Stimulated activated naive CD4-positive, alpha-beta T cell treated with Interleukin-2 at 50 U/mL for 16 hours (primary cell): Measurements from ENCODE around the gene RLBP1.

Source experiments
- DNase-seq: peaks from one replicate; lab custom pipeline; 2025; lab: John Stamatoyannopoulos, UW

RLBP1 gene

DNA sequence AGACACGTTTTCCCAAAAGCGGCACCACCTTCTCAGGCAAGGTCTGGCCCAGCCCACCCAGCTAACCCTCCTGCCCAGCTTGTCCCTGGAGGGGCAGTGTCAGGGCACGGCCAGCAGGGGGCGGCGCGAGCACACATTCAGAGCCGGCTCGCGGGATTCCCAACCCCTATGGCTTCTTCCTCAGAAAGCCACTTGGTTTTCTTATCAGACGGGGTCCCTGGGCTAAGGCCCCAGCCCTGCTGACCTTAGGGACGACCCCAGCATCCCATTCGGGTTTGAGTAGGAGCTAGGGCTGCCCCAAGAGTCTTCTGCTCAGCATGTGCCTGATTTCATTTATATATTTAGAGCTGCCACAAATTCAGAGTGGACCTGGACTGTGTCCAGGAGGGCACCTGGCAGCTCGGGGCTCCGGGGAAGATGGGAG is 14.5 kb downstream of the RLBP1 start:
- DNase-seq, result peak; percentile 59

DNA sequence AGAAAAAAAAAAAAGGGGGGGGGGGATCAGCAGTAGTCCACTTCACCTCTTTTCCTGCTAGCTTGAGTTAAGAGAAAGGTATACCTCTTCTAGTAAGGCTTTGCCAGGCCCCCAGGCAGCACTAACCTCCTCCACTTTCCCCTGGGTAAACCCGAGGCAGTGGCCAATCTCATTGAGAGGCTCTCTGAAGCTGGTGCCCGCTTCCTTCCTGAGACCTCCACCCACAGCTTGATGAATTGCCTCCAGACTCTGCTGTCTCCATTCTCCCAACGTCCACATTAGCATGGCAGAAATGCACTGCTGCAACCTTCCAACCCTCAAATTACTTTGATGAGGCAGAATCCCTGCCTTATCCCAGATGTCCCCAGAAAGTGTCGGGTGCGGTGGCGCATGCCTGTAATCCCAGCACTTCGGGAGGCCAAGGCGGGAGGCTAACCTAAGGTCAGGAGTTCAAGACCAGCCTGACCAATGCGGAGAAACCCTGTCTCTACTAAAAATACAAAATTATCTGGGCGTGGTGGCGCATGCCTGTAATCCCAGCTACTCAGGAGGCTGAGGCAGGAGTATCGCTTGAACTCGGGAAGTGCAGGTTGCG is 15.3 kb downstream of the RLBP1 start:
- DNase-seq, result no peak

DNA sequence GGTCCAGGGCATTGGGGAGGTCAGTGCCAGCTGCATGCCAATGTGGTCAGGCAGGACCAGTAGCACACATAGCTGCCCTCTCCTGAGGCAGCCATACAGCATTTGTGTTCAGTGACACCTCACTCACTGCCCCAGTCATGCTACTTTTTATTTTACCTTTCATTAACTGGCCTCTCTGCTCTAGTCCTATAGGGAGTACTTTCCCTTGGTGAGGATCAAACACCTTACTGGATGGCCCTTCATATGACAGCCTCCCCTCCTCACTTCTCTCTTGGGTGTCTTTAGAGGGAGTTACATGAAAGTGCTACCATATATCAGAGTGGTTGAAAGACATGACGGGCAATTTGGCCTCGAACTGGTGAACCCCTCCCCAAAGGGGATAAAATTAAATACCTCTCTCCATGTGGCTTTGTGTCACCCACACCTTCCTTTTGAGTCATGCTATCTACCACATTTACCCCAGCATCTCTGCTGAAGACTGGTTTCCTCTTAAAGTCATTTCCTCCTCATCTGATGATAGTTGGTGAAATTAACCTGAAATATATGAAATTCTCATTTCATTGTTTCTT is 17.6 kb downstream of the RLBP1 start:
- peak; percentile 8 for DNase-seq

DNA sequence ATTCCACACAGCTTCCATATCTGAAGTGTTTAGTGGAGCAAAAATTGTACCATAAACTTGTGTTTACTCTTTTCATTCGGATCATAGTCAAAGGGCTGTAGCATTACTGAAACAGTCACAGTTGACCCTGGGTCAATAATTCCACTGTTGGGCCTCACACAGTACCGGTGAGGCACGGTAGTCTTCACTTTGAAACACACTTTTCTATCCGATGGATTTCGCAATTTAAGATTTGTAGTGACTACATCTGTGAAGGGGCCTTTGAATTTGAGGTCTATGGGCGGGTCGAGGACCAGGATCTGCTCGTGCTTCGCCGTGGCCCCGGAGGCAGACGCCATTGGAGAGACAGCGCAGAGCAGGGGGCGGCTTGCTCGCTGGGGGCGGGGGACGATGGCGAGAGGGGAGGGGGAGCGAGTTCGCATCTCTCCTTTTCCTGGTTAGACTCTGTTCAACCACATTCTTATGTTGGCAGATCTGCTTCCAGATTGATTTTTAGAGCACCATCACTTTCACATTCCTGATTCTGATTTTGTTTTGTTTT is 19.8 kb downstream of the RLBP1 start:
- no peak for DNase-seq

DNA sequence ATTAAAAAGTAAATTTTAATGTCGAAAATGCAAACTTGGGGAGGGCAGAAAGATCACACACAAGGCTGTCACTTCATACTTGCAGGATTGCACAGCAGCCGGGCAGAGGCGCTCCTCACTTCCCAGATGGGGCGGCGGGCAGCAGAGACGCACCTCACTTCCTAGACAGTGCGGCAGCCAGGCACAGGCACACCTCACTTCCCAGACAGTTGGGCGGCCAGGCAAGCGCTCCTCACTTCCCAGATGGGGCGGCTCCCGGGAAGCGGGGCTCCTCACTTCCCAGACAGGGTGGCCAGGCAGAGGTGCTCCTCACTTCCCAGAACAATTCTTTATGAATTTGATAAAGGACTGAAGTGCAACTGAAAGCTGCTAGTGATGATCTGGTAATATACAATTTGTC is 21.2 kb downstream of the RLBP1 start:
- no peak for DNase-seq

DNA sequence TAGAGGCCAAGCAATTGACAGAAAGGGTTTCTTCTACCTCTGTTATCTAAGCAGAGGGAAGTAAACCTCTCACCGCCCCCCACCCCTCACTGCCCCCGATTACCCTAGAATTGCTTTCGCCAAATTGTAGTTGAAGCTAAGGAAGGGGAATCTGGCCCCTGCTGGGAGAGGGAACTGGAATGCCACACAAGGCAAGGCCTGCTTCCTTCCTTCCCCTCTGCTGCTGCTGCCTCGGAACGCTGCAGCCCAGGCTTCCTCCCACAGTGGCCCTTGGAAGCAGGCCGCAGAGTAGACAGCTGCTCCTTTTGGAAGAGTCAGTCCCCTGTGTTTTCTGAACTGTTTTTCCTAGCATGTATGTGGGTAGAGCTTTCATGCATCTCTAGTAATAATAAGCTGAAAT is 21.6 kb downstream of the RLBP1 start:
- no peak for DNase-seq

DNA sequence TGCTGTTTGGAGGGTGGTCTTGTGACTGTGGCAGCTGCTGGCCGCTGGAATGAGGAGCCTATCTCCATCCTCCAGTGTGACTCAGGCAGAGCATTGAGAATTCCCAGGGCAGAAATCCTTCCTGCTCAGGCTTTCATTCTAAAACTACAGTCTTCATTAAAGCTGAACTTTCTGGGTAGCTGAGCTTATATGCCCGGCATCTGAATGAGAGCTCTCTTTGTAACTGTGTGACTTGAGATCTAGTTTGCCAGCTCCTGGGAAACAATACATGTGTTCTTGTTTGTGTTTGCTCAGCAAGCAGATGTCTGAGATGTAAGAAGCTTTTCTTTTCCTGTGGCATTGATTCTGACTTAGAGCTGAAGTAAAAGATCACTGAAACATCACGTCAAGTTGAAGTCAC is 22.4 kb downstream of the RLBP1 start:
- no peak for DNase-seq

DNA sequence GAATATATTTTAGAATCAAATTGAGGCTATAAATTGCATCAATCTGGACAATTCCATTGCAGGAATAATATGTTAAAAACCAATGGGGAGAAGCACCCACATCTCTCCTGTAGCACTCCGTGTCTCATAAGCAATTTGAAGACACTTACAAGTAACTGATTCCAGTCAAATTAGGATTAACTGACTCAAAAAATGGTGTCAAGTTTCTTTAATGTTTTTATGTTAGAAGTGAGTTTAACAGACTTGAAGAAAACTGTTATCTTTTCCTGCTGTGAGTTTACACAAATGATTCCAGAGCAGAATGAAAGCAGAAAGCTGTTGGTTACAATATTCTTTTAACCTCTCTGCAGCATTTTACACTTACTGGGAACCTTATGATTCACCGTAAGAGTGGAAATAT is 23.2 kb downstream of the RLBP1 start:
- no peak for DNase-seq

DNA sequence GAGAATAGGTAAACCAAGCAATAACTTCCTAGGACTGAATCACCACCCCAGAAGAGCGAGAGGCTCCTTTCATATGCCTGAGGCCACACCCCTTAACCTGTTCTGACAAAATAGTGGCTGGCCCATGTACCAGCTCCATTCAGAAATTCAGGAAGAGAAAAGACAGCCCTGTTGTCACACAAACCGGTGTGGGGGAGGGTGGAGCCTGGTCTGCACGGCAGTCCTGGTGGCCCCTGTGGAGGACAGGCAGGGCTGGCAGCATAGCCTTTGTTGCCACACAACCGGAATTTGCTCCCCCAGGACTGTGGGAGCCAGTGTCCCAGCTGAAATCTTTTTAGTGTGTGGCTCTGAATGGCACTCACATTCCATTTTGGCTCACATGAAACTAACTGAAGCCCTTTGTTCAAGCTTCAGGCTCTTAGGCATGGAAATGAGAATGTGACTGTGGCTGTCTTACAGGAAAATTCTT is 23.8 kb downstream of the RLBP1 start:
- DNase-seq, result no peak

DNA sequence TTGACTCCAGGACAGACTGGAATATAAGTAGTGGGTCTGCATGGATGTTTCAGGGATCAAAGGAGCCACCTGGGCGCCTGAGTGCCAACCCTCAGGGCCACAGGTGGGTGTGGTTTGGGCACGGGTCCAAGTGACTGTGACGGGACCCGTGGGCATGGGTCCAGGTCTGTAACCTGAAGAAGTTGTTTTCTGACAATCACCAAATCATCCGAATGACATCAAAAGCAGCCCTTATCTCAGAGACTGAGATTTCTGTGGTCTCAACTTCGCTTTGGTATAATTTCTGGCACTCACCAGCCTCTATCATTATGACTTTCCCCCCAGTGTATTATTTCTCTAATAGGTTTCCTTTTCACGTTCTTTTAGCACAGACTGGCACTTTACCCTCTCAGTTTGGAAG is 24.4 kb downstream of the RLBP1 start:
- no peak for DNase-seq

DNA sequence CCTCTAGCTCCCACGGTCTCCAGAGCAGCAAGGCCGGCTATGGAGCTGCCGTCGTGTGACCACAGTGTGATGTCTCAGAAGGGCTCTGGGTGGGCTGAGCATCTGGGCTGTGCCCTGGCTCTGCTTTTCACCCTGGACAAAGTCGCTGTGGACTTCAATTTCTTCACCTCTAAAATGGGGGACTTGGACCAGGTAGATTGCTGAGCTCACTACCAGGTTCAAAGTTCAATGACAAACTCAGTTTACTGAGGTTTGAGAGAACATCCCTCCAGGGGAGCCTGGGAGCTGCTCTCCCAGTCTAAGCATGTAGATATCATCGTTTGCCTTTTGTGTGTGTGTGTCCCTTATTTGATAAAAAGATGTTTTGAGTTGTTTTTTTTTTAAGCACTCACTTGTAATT is 25.1 kb downstream of the RLBP1 start:
- no peak for DNase-seq

DNA sequence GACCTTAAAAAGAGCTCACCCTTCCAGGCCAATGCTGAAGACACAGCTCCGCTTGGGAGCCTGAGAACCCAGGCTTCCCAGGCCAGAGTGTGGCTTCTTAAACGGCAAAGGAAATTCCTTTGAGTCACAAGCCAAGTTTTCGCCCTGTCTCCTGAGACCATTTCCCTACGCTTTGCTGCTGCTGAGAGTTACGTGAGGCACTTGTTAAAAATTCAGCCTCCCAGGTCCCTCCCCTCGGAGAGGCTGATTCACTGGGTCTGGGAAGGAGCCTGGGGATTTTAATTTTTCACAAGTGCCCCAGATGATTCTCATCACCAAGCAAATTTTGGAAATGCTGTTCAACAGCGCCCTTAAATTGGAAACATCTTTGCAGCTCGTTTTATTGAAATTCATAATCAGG is 25.5 kb downstream of the RLBP1 start:
- no peak for DNase-seq

DNA sequence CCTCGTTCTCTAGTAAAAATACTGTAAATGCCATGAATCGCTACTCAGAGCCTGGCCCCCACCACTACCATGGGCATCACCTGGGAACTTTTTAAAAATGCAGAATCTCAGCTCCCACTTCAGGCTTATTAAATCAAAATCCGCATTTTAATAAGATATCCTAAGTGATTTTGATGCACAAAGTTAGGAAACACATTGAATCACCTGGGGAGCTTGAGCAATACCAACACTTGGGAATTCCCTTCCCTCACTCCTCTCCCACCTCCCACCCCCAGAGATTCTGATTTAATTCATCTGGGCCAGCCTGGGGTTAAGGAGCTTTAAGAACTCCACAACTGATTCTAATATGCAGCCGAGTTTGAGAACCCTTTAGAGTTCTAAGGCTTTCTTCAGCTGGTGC is 26.8 kb downstream of the RLBP1 start:
- DNase-seq, result no peak

DNA sequence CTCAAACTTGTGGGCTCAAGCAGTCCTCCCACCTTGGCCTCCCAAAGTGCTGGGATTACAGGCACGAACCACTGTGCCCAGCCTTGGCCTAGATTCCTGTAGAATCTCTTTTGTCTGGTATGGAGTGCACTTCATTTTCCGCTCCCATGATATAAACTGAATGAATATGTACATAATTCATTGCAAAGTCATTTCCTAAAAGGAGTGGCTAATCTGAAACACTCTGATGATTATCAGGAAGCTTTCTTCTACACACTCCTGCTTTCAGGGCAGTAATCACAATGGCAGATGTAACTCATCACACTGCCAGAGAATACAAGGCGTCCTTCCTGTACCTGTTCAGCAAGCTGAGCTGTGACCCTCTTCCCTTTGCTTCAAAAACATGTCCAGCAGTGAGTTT is 28.6 kb downstream of the RLBP1 start:
- no peak for DNase-seq

DNA sequence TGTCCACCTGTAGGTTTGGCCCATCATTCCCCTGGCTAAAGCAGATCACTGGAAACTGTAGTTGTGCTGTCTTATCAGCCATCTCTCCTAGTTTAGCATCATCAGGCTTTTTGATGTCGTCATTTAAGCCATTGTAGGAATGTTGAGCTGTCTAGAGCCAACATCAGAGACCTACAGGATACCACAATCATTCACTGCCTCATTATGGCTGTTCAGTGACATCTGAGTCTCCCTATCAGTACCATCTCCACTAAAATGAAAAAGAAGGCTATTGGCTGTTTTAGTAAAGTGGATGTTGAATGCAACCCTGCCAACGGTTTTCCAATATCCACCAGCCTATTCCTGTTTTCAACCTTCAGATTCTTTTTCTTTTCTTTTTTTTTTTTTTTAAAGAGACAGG is 29.2 kb downstream of the RLBP1 start:
- DNase-seq, result no peak

DNA sequence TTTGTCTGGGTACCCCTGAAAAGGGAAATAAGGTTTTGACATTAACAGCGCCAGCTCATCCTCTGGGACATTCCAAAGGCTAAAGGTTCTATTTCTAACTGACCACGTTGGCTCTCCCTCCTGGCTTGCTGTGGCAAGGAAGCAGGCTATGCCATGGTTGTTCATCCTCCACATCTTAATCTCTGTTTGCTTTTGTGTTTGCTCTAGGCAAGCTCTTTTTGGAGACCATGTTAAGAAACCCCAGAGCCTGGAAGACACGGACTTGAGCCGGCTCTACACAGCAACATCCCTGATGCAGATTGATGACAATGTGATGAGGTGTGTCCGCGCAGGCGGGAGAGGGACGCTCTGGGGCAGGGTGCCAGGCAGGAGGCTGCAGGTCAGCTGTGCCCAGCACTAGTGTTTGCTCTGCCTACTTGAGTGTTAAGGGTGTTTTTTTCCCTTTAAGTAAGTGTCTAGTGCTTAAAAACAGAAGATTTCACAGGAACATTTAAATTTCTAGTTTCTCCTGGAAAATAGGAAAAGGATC is 33.3 kb downstream of the RLBP1 start:
- DNase-seq, result no peak

DNA sequence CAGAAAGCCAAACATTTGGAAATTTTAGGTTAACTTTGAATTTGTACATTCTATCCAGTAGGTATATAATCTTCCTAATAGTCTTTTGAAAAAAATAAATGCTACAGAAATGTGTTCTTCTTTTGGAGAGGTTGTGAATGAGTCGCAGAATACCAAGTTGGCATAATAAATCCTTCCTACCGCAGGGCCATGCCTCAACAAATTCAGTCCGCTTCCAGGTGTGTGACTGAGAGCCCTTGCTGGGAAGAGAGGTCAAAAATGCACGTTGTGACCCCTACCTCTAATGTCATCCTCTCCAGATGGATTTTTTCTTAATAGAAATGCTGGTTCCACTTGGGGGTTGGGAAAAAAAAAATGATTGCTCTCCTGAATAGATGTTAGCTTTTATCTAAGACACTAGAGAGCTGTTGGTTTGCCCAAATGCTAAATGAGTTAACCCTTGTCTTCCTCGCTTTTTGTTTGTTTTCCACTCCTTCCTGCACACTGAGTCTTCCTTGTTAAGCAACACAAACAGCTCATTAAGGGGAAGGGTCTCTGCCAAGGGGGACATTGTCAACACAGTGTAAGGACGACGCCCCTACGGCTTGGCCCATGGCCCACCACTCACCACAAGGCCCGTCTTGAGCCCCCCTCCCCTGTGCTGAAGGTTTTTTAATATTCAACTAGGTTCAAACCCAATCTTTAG is 33.9 kb downstream of the RLBP1 start:
- no peak for DNase-seq

DNA sequence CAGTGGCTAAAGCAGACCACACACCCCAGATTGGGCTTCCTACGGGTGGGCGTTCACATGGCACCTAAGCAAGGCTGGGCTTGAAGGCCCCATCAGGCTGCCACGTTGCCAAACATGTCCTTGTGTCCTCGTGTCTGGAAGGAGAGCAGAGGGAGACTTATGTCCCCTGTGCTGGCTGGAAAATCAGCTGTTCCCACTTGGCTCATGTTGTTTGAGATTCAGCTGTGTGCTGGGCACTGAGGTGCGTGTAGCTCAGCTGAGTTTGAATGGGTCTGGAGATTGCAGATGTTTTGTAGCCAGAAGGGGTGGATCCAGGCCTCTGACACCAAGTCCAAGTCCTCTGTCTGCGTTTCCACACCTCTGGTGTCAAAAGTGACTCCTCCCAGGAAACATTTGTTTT is 34.6 kb downstream of the RLBP1 start:
- DNase-seq, result no peak

DNA sequence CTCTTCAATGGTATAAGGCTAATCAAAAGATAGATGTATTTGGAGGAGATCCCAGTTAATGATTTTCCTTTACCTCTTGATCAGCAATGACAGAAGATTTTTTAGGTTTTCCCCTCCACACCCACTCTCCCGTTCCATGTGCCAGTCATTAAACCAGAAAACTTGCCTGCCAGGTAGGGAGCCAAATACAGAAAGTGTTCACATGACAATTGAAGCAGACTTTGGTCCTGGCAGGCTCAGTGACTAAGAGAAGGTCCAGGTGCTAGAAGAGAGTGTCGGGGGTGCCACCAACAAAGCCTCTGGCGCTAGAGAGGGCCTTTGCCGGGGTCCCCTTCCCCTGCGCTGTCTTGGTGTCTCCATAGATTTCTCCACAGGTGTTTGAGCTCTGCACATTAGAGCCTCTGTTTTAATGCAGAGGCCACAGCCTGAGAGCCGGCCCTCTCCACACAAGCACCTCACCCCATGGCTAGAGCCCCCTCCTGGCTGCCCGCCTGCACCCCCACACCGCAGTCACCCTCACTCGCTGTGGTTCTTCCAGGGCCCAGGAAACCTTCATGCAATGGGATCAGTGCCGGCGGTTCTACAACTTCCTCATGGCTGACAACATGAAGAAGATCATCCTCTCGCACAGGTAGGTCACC is 36.4 kb downstream of the RLBP1 start:
- DNase-seq, result no peak

DNA sequence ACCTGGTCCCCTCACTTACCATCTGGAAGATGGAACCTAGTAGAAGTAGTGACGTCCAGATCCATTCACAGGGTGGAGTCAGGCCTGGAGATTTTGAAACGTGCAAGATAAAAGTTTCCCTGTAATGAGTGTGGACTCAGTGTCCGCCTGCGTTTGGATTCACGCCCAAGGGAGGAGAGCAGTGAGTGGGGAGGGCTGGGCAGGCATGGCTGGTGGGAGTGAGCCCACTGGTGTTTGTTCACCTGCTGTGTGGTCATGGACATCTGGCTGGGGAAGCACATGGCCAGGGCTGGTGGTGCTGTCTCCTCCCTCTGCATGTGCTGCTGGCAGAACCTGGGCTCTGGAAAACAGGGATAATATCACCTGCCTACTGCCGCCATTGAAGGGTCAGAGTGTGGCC is 37.0 kb downstream of the RLBP1 start:
- no peak for DNase-seq

DNA sequence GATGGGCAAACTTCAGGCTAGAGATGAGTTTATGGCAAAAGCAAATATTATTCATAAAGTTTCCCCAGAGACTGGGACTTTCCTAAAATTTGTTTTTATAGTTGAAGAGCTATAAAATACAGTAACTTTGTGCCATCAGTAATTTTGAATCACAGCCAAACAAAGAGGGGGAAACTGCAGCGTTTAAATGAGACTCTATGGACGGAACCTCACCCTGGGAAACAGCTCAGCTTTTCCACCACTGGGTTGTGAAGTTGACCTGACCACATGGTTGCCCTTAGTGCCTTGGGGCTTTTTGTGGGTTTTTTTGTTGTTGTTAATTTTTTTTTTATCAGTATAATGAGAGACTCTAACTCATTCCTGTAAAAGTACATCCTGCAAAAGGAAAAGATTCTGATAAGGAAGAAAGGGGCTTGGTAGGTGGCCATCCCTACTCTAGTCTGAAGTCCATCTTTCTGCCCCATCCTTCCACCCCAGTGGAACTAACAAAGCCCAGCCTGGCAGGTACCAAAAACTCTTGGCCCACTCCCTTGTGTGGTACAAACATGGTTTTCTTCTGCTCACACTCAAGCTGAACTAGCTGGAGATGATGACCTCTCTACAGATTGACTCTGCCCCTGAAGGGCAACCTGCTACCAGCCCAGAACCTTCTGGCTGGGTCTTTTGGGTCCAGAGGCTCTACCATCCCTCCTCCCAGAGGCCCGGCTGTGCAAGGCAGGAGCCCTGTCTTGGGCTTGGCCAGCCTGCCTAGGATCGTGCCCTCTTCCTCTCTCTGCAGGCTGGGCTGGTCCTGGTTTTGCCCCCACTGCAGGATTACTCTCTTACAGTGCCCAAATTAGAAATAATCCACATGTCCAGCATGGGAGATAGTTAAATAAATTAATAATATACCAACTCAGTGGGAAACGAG is 41.2 kb downstream of the RLBP1 start:
- peak; percentile 16 for DNase-seq
